SU-DHL-6 (cell line): ENCODE results near the gene PLCB1.

Experiments used
- H2AFZ ChIP-seq: fragments of 200-600 bp; sonication (generic); 2 replicates; pipeline ENCODE4 v1.6.1; 2014; ENCODE audit warnings: low read depth, mild to moderate bottlenecking, moderate library complexity, mixed read lengths, antibody characterized with exemption, low read length; ENCODE audit not compliant: severe bottlenecking
- H3F3A ChIP-seq: fragments of 200-600 bp; shearing (Covaris generic); 2 replicates; pipeline ENCODE4 v1.6.0; 2016; ENCODE audit warnings: antibody characterized with exemption, mild to moderate bottlenecking; ENCODE audit not compliant: insufficient read depth
- H3K27ac ChIP-seq: fragments of 200-600 bp; sonication (generic); 2 replicates; pipeline ENCODE4 v1.5.1; 2016; ENCODE audit warnings: low read depth, mild to moderate bottlenecking, low read length, moderate library complexity, mixed read lengths
- H3K27me3 ChIP-seq: fragments of 200-600 bp; sonication (generic), shearing (Covaris generic); 2 replicates; pipeline ENCODE4 v1.6.0; 2014; ENCODE audit warnings: mild to moderate bottlenecking, low read length
- H3K36me3 ChIP-seq: fragments of 200-600 bp; sonication (generic); 2 replicates; pipeline ENCODE4 v1.6.1; 2014; ENCODE audit warnings: mild to moderate bottlenecking, low read length, mixed read lengths
- H3K4me2 ChIP-seq: fragments of 300-600, 200-600 bp; shearing (Covaris generic), sonication (generic); 2 replicates; pipeline ENCODE4 v1.6.0; 2014; ENCODE audit warnings: low read length, low read depth, mild to moderate bottlenecking; ENCODE audit not compliant: poor library complexity, severe bottlenecking
- H3K4me3 ChIP-seq: fragments of 200-600 bp; sonication (generic); 2 replicates; pipeline ENCODE4 v1.5.1; 2014; ENCODE audit warnings: antibody characterized with exemption, low read length, mild to moderate bottlenecking, mixed read lengths; ENCODE audit not compliant: insufficient read depth, poor library complexity, severe bottlenecking
- H3K79me2 ChIP-seq: fragments of 200-600 bp; sonication (generic); 2 replicates; pipeline ENCODE4 v1.6.1; 2014; ENCODE audit warnings: mild to moderate bottlenecking, low read length, moderate library complexity; ENCODE audit not compliant: insufficient read depth
- H3K9ac ChIP-seq: fragments of 200-600 bp; sonication (generic); 2 replicates; pipeline ENCODE4 v1.7.0; 2014; ENCODE audit warnings: mild to moderate bottlenecking, low read length
- H3K9me2 ChIP-seq: fragments of 200-600 bp; sonication (generic); replicated peaks from 2 replicates; pipeline ENCODE4 v1.6.1; 2014; ENCODE audit warnings: low read length; ENCODE audit not compliant: insufficient read depth
- H3K9me3 ChIP-seq: fragments of 200-600 bp; sonication (generic); 2 replicates; pipeline ENCODE4 v1.6.1; 2014; ENCODE audit warnings: low read length, mixed read lengths; ENCODE audit not compliant: insufficient read depth
- H4K20me1 ChIP-seq: fragments of 200-600 bp; sonication (generic); 2 replicates; pipeline ENCODE4 v1.6.1; 2014; ENCODE audit warnings: low read depth, mild to moderate bottlenecking, antibody characterized with exemption, low read length, moderate library complexity, mixed read lengths
- EZH2phosphoT487 ChIP-seq: fragments of 200-600 bp; sonication (generic), shearing (Covaris generic); conservative IDR thresholded peaks from 2 replicates; pipeline ENCODE4 v1.6.1; 2018; ENCODE audit warnings: mild to moderate bottlenecking, antibody characterized with exemption, low read length, moderate library complexity, mixed read lengths
- TF ChIP-seq, protein P1 (sequence below): fragments of 200-600 bp; sonication (generic); IDR thresholded peaks from one replicate; pipeline ENCODE4 v1.5.1; 2017; ENCODE audit warnings: antibody characterized with exemption, mild to moderate bottlenecking, low read length, moderate library complexity; ENCODE audit not compliant: insufficient read depth, poor library complexity, severe bottlenecking

Gene PLCB1

DNA sequence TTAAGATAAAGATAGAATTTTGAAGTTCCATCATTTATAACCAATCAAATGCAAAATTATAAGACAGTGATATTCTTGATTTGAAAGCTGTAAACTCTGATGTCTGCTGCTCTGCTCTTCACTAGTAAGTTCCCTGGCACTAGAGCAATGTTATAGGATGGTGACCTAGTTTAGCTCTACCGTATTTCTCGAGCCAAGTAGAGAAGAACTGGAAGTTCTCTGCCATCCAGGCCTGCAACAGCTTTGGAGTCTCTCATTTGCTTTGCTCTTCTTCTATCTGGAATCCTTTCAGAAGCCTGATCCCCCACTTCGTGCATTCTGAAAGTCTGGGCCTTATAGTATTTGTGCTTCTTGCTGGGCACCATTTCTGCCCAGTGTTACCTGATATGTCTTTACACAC lies 100.3 kb downstream of the PLCB1 start:
- Histone ChIP-seq H3K27ac (no peak overlapping the region), H3K79me2 (no peaks in the 10 kb centered on the region), H3K4me3 (no peak overlapping the region), H3K9me3 (no peaks in the 10 kb centered on the region), H3K9ac (no peak overlapping the region), H4K20me1 (no peaks in the 10 kb centered on the region), H3F3A (no peaks in the 10 kb centered on the region), H2AFZ (no peak overlapping the region), H3K27me3 (no peaks in the 10 kb centered on the region), H3K9me2 (no peaks in the 10 kb centered on the region), H3K36me3 (no peaks in the 10 kb centered on the region; the same call in 1 of the 2 replicates), H3K4me2 (no peak overlapping the region)
- TF ChIP-seq, protein P1, sequence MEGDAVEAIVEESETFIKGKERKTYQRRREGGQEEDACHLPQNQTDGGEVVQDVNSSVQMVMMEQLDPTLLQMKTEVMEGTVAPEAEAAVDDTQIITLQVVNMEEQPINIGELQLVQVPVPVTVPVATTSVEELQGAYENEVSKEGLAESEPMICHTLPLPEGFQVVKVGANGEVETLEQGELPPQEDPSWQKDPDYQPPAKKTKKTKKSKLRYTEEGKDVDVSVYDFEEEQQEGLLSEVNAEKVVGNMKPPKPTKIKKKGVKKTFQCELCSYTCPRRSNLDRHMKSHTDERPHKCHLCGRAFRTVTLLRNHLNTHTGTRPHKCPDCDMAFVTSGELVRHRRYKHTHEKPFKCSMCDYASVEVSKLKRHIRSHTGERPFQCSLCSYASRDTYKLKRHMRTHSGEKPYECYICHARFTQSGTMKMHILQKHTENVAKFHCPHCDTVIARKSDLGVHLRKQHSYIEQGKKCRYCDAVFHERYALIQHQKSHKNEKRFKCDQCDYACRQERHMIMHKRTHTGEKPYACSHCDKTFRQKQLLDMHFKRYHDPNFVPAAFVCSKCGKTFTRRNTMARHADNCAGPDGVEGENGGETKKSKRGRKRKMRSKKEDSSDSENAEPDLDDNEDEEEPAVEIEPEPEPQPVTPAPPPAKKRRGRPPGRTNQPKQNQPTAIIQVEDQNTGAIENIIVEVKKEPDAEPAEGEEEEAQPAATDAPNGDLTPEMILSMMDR: no peak
- TF ChIP-seq EZH2phosphoT487: no peak

DNA sequence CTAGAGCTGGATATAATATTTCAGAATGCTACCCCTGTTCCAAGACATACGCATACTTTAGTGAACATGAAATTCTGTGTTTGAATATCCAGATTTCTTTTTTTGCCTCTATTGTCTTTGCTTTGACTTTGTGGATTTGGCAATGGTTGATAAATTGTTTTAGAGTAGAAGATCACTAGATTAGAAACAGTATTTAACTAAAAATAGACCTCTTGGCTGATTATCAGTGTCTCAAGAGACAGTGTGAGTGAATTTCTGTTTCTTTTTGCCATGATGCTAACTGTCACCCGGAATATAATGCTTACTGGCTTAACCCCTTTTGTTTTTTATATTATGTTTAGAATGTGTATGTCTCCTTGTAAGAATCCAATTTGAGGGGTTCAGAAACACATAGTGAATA lies 102.5 kb downstream of the PLCB1 start:
- Histone ChIP-seq H3F3A (no peaks in the 10 kb centered on the region), H2AFZ (no peak overlapping the region), H3K9ac (no peak overlapping the region), H3K9me3 (no peaks in the 10 kb centered on the region), H3K79me2 (no peaks in the 10 kb centered on the region), H3K4me3 (no peak overlapping the region), H3K9me2 (no peaks in the 10 kb centered on the region), H3K27me3 (no peaks in the 10 kb centered on the region), H4K20me1 (no peaks in the 10 kb centered on the region), H3K4me2 (no peak overlapping the region), H3K27ac (no peak overlapping the region), H3K36me3 (no peaks in the 10 kb centered on the region; the same call in 1 of the 2 replicates)
- TF ChIP-seq, protein P1: no peak
- TF ChIP-seq EZH2phosphoT487: no peak

DNA sequence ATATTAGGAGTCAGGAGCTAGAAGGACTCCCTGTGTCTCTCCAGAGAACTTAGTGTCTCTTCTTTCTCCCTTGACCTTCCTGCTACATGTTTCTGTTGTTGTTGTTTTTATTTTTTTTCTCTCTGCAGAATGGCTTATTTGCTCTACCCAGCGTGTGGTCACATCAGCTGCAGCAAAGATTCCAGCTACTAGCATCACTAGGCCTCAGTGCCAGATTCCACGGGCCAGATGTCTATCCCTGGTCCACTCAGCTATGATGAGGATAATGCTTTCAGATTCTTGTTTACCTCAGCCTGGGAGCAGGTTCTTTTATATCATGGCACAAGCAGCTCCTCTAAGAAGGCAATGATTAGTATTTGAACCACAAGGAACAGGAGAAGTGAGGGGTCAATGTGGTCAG lies 110.0 kb downstream of the PLCB1 start:
- Histone ChIP-seq H4K20me1 (no peaks in the 10 kb centered on the region), H3K27me3 (no peaks in the 10 kb centered on the region), H3K9me2 (no peaks in the 10 kb centered on the region), H2AFZ (no peak overlapping the region), H3K4me3 (no peak overlapping the region), H3K79me2 (no peaks in the 10 kb centered on the region), H3K9me3 (no peaks in the 10 kb centered on the region), H3K36me3 (no peaks in the 10 kb centered on the region), H3F3A (no peaks in the 10 kb centered on the region), H3K27ac (no peak overlapping the region), H3K4me2 (no peak overlapping the region), H3K9ac (no peak overlapping the region)
- TF ChIP-seq EZH2phosphoT487: no peak
- TF ChIP-seq, protein P1: no peak
